ENCODE data around the gene POP4.

Gene POP4

GRCh38 chr19:29610574-29611271, 4.6 kb downstream of the POP4 start:
- peaks cover 42% of the 10 kb centered on the region for H3K36me3 ChIP-seq (ENCODE audit: low read depth)
- DNase-seq (ENCODE audit: low spot score) (no peak), ATAC-seq (ENCODE audit: low read depth) (peak; percentile 85)
- peak; percentile 75 for TF ChIP-seq CTCF (IDR thresholded peaks at IDR 0.05; ENCODE audit: poor library complexity, severe bottlenecking)
- H3K4me1 ChIP-seq (ENCODE audit: insufficient read depth, poor library complexity, severe bottlenecking), result no peaks in the 10 kb centered on the region
- H3K27me3 ChIP-seq (ENCODE audit: insufficient read depth, poor library complexity, severe bottlenecking), result no peaks in the 10 kb centered on the region
- no peak overlapping the region for H3K27ac ChIP-seq (ENCODE audit: poor library complexity, severe bottlenecking)
- no peak overlapping the region for H3K4me3 ChIP-seq (ENCODE audit: severe bottlenecking)
- H3K9me3 ChIP-seq (ENCODE audit: severe bottlenecking), result no peaks in the 10 kb centered on the region

GRCh38 chr19:29612121-29612520, 6.0 kb downstream of the POP4 start:
- Histone ChIP-seq H3K4me3 (ENCODE audit: severe bottlenecking) (no peak overlapping the region), H3K4me1 (ENCODE audit: insufficient read depth, poor library complexity, severe bottlenecking) (no peaks in the 10 kb centered on the region), H3K27ac (ENCODE audit: poor library complexity, severe bottlenecking) (no peak overlapping the region), H3K27me3 (ENCODE audit: insufficient read depth, poor library complexity, severe bottlenecking) (no peaks in the 10 kb centered on the region), H3K36me3 (ENCODE audit: low read depth) (peaks cover 42% of the 10 kb centered on the region), H3K9me3 (ENCODE audit: severe bottlenecking) (no peaks in the 10 kb centered on the region)
- no peak for TF ChIP-seq CTCF (IDR thresholded peaks at IDR 0.05; ENCODE audit: poor library complexity, severe bottlenecking)
- DNase-seq (ENCODE audit: low spot score) (no peak), ATAC-seq (ENCODE audit: low read depth) (no peak)

- Histone ChIP-seq H3K36me3 (ENCODE audit: low read depth) (peaks cover 42% of the 10 kb centered on the region), H3K4me1 (ENCODE audit: insufficient read depth, poor library complexity, severe bottlenecking) (no peaks in the 10 kb centered on the region), H3K27me3 (ENCODE audit: insufficient read depth, poor library complexity, severe bottlenecking) (no peaks in the 10 kb centered on the region), H3K9me3 (ENCODE audit: severe bottlenecking) (no peaks in the 10 kb centered on the region), H3K27ac (ENCODE audit: poor library complexity, severe bottlenecking) (no peak overlapping the region), H3K4me3 (ENCODE audit: severe bottlenecking) (no peak overlapping the region)
- ATAC-seq (ENCODE audit: low read depth) (no peak), DNase-seq (ENCODE audit: low spot score) (no peak)
- no peak for TF ChIP-seq CTCF (IDR thresholded peaks at IDR 0.05; ENCODE audit: poor library complexity, severe bottlenecking)
Observed at GRCh38 chr19:29612801-29613595, 6.9 kb downstream of the POP4 start.

- DNase-seq (ENCODE audit: low spot score) (no peak), ATAC-seq (ENCODE audit: low read depth) (no peak)
- Histone ChIP-seq H3K27me3 (ENCODE audit: insufficient read depth, poor library complexity, severe bottlenecking) (no peaks in the 10 kb centered on the region), H3K4me1 (ENCODE audit: insufficient read depth, poor library complexity, severe bottlenecking) (no peaks in the 10 kb centered on the region), H3K9me3 (ENCODE audit: severe bottlenecking) (no peaks in the 10 kb centered on the region), H3K36me3 (ENCODE audit: low read depth) (peaks cover 36% of the 10 kb centered on the region), H3K4me3 (ENCODE audit: severe bottlenecking) (no peak overlapping the region), H3K27ac (ENCODE audit: poor library complexity, severe bottlenecking) (no peak overlapping the region)
- TF ChIP-seq CTCF (IDR thresholded peaks at IDR 0.05; ENCODE audit: poor library complexity, severe bottlenecking), result no peak
Observed at GRCh38 chr19:29614046-29614445, 8.0 kb downstream of the POP4 start.

- H3K27me3 ChIP-seq (ENCODE audit: insufficient read depth, poor library complexity, severe bottlenecking), result no peaks in the 10 kb centered on the region
- peaks cover 34% of the 10 kb centered on the region for H3K36me3 ChIP-seq (ENCODE audit: low read depth)
- no peaks in the 10 kb centered on the region for H3K9me3 ChIP-seq (ENCODE audit: severe bottlenecking)
- no peak overlapping the region for H3K4me3 ChIP-seq (ENCODE audit: severe bottlenecking)
- H3K27ac ChIP-seq (ENCODE audit: poor library complexity, severe bottlenecking), result no peak overlapping the region
- DNase-seq (ENCODE audit: low spot score) (no peak), ATAC-seq (ENCODE audit: low read depth) (no peak)
- no peaks in the 10 kb centered on the region for H3K4me1 ChIP-seq (ENCODE audit: insufficient read depth, poor library complexity, severe bottlenecking)
- no peak for TF ChIP-seq CTCF (IDR thresholded peaks at IDR 0.05; ENCODE audit: poor library complexity, severe bottlenecking)
Observed at GRCh38 chr19:29614780-29615179, 8.7 kb downstream of the POP4 start.
